ENCODE data around the gene FAM118B.
A peak's percentile ranks its signal among the peaks of the same experiment; 100 is the strongest.

DNA sequence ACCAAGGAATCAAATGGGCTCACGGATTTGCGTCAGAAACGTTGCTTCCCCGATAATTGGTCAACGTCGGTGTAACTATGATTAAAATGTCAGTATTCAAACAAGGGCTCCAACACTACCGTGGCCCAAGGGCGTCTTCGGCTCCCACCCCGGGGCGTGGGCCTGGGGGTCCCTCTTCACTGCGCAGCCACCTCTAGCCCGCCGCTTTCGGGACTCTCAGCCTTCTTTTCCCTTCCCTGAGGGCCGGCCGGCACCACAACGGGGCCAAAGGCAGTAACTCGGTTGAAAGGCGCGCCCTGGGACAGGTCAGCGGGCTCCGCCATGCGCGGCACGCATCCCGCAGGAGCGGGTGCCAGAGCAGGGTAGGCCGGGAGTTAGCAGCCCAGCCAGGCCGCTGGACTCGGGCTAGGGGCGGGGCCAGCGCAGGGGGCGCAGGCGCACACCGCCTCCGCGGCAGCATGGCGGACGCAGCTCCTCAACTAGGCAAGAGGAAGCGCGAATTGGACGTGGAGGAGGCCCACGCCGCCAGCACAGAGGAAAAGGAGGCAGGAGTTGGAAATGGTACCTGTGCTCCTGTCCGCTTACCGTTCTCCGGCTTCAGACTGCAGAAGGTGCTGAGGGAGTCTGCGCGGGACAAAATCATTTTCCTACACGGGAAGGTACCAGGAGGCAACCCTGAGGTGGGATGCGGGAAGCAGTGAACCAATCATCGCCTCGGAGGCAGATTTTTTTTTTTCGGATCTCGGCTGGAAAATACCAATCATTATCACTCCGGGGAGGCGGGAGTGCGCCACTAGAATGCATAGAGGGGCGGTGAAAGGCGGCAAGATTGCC lies 92.3 kb downstream of the FAM118B start, which contains the start of gene DCPS:
- TF ChIP-seq CTCF (IDR thresholded peaks at IDR 0.05): no peak
- TF ChIP-seq POLR2A (IDR thresholded peaks at IDR 0.05): peak; percentile 27
- TF ChIP-seq POLR2AphosphoS5 (IDR thresholded peaks at IDR 0.05): peak; percentile 61 to 69 (median 64)
